Loucy (cell line): Measurements from ENCODE around the gene CANT1.

Source experiments
- H2AFZ ChIP-seq: fragments of 200-600 bp; sonication (generic); 2 replicates; pipeline ENCODE4 v1.6.0; 2016; ENCODE audit warnings: antibody characterized with exemption, mild to moderate bottlenecking, low read length, moderate library complexity
- H3F3A ChIP-seq: fragments of 200-600 bp; 2 replicates; pipeline ENCODE4 v1.6.0; 2016; ENCODE audit warnings: antibody characterized with exemption, low read depth, mild to moderate bottlenecking
- H3K27me3 ChIP-seq: fragments of 200-600 bp; sonication (generic); 2 replicates; pipeline ENCODE4 v1.6.1; 2014; ENCODE audit warnings: low read length, mild to moderate bottlenecking; ENCODE audit not compliant: insufficient read depth, poor library complexity, severe bottlenecking
- H3K36me3 ChIP-seq: fragments of 200-600 bp; sonication (generic); 2 replicates; pipeline ENCODE4 v1.6.1; 2016; ENCODE audit warnings: low read length; ENCODE audit not compliant: insufficient read depth
- H3K4me1 ChIP-seq: fragments of 200-600 bp; sonication (generic); 2 replicates; pipeline ENCODE4 v1.5.1; 2014; ENCODE audit warnings: low read length, mild to moderate bottlenecking; ENCODE audit not compliant: insufficient read depth, poor library complexity, severe bottlenecking
- H3K4me2 ChIP-seq: fragments of 200-600 bp; sonication (generic); 2 replicates; pipeline ENCODE4 v1.6.0; 2014; ENCODE audit warnings: antibody characterized with exemption, low read length, low read depth, mild to moderate bottlenecking; ENCODE audit not compliant: poor library complexity, severe bottlenecking
- H3K4me3 ChIP-seq: fragments of 200-600 bp; sonication (generic); 2 replicates; pipeline ENCODE4 v1.5.1; 2014; ENCODE audit warnings: low read length, mild to moderate bottlenecking, mixed read lengths; ENCODE audit not compliant: poor library complexity, severe bottlenecking
- H3K79me2 ChIP-seq: fragments of 200-600 bp; sonication (generic); 2 replicates; pipeline ENCODE4 v1.6.1; 2014; ENCODE audit warnings: low read length; ENCODE audit not compliant: insufficient read depth
- H3K9ac ChIP-seq: fragments of 200-600 bp; sonication (generic); 2 replicates; pipeline ENCODE4 v1.6.0; 2014; ENCODE audit warnings: mild to moderate bottlenecking, low read depth, low read length, moderate library complexity; ENCODE audit not compliant: poor library complexity, severe bottlenecking
- H3K9me2 ChIP-seq: fragments of 200-600 bp; sonication (generic); replicated peaks from 2 replicates; pipeline ENCODE4 v1.6.1; 2016; ENCODE audit warnings: low read depth, low read length, mixed read lengths
- H3K9me3 ChIP-seq: fragments of 200-600 bp; sonication (generic); 2 replicates; pipeline ENCODE4 v1.6.1; 2014; ENCODE audit warnings: mild to moderate bottlenecking, antibody characterized with exemption, low read length, low read depth; ENCODE audit not compliant: insufficient read depth
- H4K20me1 ChIP-seq: fragments of 200-600 bp; sonication (generic); 2 replicates; pipeline ENCODE4 v1.6.0; 2014; ENCODE audit warnings: antibody characterized with exemption, low read length, mild to moderate bottlenecking; ENCODE audit not compliant: insufficient read depth, poor library complexity, severe bottlenecking
- EZH2phosphoT487 ChIP-seq: fragments of 200-600 bp; IDR thresholded peaks from 2 replicates; pipeline ENCODE4 v1.6.1; 2018; ENCODE audit warnings: antibody characterized with exemption, mild to moderate bottlenecking, moderate library complexity, borderline replicate concordance
- TF ChIP-seq, protein P1 (sequence below): fragments of 200-600 bp; sonication (generic); conservative IDR thresholded peaks from 2 replicates; pipeline ENCODE4 v1.5.1; 2014; ENCODE audit warnings: mild to moderate bottlenecking, antibody characterized with exemption, low read length

CANT1 gene

DNA sequence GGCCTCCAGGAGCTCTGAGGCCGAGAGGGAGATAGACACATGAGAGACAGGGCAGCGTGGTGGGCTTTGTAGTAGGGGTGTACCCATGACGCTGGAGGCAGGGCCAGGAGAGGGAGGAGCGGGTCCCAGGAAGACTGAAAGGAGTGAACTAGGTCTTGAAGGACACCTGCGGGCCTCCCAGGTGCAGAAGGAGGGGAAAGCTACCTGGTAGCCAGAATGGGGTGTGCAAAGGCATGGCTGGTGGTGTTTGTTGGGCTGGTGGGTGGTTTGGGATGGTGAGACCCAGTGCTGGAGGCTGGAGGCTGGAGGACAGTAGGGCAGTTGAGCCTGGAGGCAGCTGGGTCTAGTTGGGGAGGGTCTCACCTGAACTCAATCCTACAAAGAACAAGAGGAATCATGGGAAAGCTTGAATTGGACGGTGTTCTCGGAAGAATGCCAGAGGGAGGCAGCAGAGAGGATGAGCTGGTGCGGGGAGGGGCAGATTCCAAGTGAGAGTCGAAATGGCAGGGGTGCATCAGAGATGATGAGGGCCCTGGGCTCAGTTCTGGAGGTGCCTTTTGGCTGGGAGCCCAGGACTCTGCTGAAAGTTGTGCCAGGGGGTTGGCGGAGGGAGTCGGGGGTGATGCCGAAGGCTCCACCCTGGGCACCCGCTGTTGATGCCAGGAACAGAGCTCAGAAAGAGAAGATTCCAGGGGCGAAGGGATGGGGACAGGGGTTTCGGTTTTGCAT lies 35.6 kb upstream of the CANT1 start:
- Histone ChIP-seq H3K36me3 (no peaks in the 10 kb centered on the region), H3K79me2 (no peaks in the 10 kb centered on the region), H3K4me1 (no peaks in the 10 kb centered on the region), H3K9me2 (no peaks in the 10 kb centered on the region), H2AFZ (no peak overlapping the region), H3K4me3 (no peak overlapping the region), H3K9me3 (no peaks in the 10 kb centered on the region), H3K4me2 (no peak overlapping the region), H3K9ac (no peak overlapping the region), H3F3A (no peaks in the 10 kb centered on the region), H3K27me3 (no peaks in the 10 kb centered on the region), H4K20me1 (no peaks in the 10 kb centered on the region)
- no peak for TF ChIP-seq EZH2phosphoT487
- TF ChIP-seq, protein P1, sequence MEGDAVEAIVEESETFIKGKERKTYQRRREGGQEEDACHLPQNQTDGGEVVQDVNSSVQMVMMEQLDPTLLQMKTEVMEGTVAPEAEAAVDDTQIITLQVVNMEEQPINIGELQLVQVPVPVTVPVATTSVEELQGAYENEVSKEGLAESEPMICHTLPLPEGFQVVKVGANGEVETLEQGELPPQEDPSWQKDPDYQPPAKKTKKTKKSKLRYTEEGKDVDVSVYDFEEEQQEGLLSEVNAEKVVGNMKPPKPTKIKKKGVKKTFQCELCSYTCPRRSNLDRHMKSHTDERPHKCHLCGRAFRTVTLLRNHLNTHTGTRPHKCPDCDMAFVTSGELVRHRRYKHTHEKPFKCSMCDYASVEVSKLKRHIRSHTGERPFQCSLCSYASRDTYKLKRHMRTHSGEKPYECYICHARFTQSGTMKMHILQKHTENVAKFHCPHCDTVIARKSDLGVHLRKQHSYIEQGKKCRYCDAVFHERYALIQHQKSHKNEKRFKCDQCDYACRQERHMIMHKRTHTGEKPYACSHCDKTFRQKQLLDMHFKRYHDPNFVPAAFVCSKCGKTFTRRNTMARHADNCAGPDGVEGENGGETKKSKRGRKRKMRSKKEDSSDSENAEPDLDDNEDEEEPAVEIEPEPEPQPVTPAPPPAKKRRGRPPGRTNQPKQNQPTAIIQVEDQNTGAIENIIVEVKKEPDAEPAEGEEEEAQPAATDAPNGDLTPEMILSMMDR = no peak

DNA sequence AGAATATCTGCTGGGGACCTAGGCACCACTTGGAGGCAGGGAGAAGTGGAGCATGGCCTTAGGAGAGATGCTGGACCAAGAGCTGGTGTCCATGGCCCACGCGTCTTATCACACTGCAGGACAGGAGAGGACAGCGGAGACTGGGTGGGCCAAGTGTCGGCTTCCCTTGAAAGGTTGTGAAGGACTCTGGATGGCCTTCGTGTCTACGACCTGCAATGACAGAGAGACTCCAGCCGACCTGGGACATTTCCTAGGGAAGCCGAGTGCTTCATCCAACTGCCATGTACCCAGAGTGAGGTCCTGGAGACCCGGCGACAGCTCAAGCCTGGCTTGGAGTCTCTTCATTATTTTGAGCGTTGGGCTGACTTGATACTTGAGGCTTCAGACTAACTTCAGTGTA lies 34.9 kb upstream of the CANT1 start:
- no peaks in the 10 kb centered on the region for H3K9me3 ChIP-seq
- H3K36me3 ChIP-seq = no peaks in the 10 kb centered on the region
- no peak overlapping the region for H3K9ac ChIP-seq
- no peaks in the 10 kb centered on the region for H3K79me2 ChIP-seq
- no peaks in the 10 kb centered on the region for H4K20me1 ChIP-seq
- no peaks in the 10 kb centered on the region for H3K9me2 ChIP-seq
- no peaks in the 10 kb centered on the region for H3F3A ChIP-seq
- no peak overlapping the region for H3K4me3 ChIP-seq
- TF ChIP-seq, protein P1 = no peak
- no peak for TF ChIP-seq EZH2phosphoT487
- no peak overlapping the region for H3K4me2 ChIP-seq
- H2AFZ ChIP-seq = no peak overlapping the region
- H3K4me1 ChIP-seq = no peaks in the 10 kb centered on the region
- no peaks in the 10 kb centered on the region for H3K27me3 ChIP-seq

DNA sequence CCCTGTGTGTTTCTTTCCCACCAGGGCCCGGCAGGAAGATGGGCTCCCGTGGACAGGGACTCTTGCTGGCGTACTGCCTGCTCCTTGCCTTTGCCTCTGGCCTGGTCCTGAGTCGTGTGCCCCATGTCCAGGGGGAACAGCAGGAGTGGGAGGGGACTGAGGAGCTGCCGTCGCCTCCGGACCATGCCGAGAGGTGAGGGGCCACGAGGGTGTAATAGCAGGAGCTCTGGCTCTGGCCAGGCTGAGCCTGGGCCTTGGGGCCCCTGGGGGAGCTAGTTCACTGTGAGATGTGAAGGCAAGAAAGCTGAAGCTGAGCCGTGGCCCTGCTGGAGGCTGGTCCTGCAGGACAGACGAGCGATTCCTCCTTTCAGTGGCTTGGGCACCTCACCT lies 34.4 kb upstream of the CANT1 start:
- H3K4me1 ChIP-seq = no peaks in the 10 kb centered on the region
- H4K20me1 ChIP-seq = no peaks in the 10 kb centered on the region
- no peak overlapping the region for H3K4me3 ChIP-seq
- no peak overlapping the region for H2AFZ ChIP-seq
- no peaks in the 10 kb centered on the region for H3K27me3 ChIP-seq
- TF ChIP-seq EZH2phosphoT487 = no peak
- no peaks in the 10 kb centered on the region for H3K9me2 ChIP-seq
- no peaks in the 10 kb centered on the region for H3K9me3 ChIP-seq
- no peak overlapping the region for H3K9ac ChIP-seq
- H3K36me3 ChIP-seq = no peaks in the 10 kb centered on the region
- H3K79me2 ChIP-seq = no peaks in the 10 kb centered on the region
- H3F3A ChIP-seq = no peaks in the 10 kb centered on the region
- no peak overlapping the region for H3K4me2 ChIP-seq
